HepG2 (cell line): ENCODE data around the gene CSPG5. TPM values are rescaled to one million over a fixed set of nuclear protein-coding genes. Genes with fewer than 3 reads are reported as not detected.

ENCODE experiments used
- BRF2 ChIP-seq: sonication (generic); formaldehyde crosslinking; IDR thresholded peaks from 2 replicates; pipeline ENCODE4 v1.8.1; 2022; ENCODE audit warnings: mild to moderate bottlenecking, missing genetic modification reagents
- MNT ChIP-seq: fragments of 450-650 bp; IDR thresholded peaks from 2 replicates; pipeline ENCODE4 v1.6.1; 2016
- ZNF274 ChIP-seq: sonication (generic); formaldehyde crosslinking; IDR thresholded peaks from 2 replicates; pipeline ENCODE4 v1.5.1; 2020; ENCODE audit warnings: mild to moderate bottlenecking, missing genetic modification reagents
- ZNF407 ChIP-seq: sonication (generic); formaldehyde crosslinking; IDR thresholded peaks from one replicate; pipeline ENCODE4 v1.5.1; 2020; ENCODE audit warnings: mild to moderate bottlenecking, missing genetic modification reagents; ENCODE audit errors: not compliant biosample characterization
- ZNF451 ChIP-seq: sonication (generic); formaldehyde crosslinking; IDR thresholded peaks from 2 replicates; pipeline ENCODE4 v1.5.0; 2020; ENCODE audit warnings: mild to moderate bottlenecking, missing genetic modification reagents
- ZNF614 ChIP-seq: IDR thresholded peaks from 2 replicates; pipeline ENCODE4 v1.6.1; 2018; ENCODE audit warnings: missing biosample characterization, missing genetic modification reagents, inconsistent platforms, borderline replicate concordance
- polyA plus RNA-seq, 8 experiments: library from polyadenylated mRNA; depleted of rRNA in 3 of 8; stranded (reverse) in 7 of 8; unstranded in 1 of 8; fragments of >200 nt; fragmentation: Illumina TruSeq in 4 of 8; extraction: Trizol in 4 of 8; gene quantifications; 2 replicates each; pipeline versions ENCODE4 v1.2.1 to v1.2.3, GENCODE V29; 2011 to 2016; ENCODE audit warnings: low read depth in 4 of 8, missing spikeins in 1 of 8, mixed read lengths in 1 of 8; ENCODE audit not compliant: insufficient read depth in 1 of 8
- total RNA-seq, 5 experiments: library from RNA; depleted of rRNA; stranded (reverse); fragments of >200 nt; fragmentation: Illumina TruSeq; extraction: Trizol; gene quantifications; 2 replicates each; pipeline ENCODE4 v1.2.3, GENCODE V29; 2016; ENCODE audit warnings: low read depth in 1 of 5
- TF ChIP-seq, protein P1 (sequence below): sonication (generic); formaldehyde crosslinking; IDR thresholded peaks from 2 replicates; pipeline ENCODE4 v1.5.1; 2020; ENCODE audit warnings: missing genetic modification reagents, mild to moderate bottlenecking, borderline replicate concordance
- TF ChIP-seq, protein P2 (sequence below): sonication (generic); formaldehyde crosslinking; IDR thresholded peaks from 2 replicates; pipeline ENCODE4 v1.4.0; 2020; ENCODE audit warnings: missing genetic modification reagents, mild to moderate bottlenecking, borderline replicate concordance

Gene CSPG5
- total and polyA plus RNA-seq, 2 of the 13 experiments (the other 11 are each of a cell fraction or from before 2014, with no cell fraction given): 0.07 to 0.15 TPM

DNA sequence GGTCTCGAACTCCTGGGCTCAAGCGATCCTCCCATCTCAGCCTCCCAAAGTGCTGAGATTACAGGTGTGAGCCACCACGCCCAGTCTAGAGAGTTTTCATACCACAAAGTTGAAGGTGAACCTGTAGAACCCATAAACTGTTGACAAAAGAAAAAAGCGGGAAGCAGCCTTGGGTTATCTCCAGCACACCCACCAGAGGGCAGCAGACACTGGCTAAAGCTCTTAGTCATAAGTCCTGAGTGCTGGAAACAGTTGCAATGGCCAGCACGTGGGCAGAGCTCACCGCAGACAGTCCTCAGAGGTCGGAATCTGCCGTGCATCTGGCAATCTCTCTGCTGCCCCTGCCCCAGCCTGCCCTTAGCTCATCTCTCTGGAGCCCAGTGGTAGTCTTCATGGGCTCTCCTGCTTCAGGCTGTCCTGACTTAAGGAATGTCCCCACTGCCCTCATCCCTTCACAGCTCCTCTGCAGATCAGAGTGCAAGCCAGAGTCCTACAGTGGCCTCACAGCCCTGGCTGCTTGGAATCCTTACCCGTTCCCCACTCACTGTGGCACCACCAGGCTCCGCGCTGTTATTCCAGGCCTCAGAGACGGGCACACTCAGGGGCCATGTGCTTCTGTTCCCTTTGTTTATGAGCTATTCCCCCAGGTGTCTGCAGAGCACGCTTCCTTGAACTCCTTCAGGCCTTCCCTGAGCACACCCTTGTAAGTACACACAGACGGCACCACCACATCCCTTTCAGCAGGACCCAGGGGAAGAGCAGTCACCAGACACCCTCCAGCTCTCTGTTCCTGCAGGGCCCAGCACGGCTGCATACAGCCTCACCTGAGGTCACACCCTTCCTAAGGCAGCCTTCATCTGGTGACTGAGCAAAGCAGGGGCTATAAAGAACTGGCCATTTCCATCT lies 56.3 kb downstream of the CSPG5 start (continued):
- TF ChIP-seq, protein P1, sequence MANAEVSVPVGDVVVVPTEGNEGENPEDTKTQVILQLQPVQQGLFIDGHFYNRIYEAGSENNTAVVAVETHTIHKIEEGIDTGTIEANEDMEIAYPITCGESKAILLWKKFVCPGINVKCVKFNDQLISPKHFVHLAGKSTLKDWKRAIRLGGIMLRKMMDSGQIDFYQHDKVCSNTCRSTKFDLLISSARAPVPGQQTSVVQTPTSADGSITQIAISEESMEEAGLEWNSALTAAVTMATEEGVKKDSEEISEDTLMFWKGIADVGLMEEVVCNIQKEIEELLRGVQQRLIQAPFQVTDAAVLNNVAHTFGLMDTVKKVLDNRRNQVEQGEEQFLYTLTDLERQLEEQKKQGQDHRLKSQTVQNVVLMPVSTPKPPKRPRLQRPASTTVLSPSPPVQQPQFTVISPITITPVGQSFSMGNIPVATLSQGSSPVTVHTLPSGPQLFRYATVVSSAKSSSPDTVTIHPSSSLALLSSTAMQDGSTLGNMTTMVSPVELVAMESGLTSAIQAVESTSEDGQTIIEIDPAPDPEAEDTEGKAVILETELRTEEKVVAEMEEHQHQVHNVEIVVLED (CRISPR knock-in tag): peak; percentile 46; the same call in 1 of the 2 replicates
- TF ChIP-seq ZNF451 (CRISPR knock-in tag) (peak; percentile 44; the same call in 1 of the 2 replicates), ZNF407 (CRISPR knock-in tag) (no peak), BRF2 (0 out of 2 replicates have a peak, but pooled peaks have one; percentile 52), ZNF274 (CRISPR knock-in tag) (peak; percentile 69; the same call in 1 of the 2 replicates), ZNF614 (0 out of 2 replicates have a peak, but pooled peaks have one; percentile 35), MNT (peak; percentile 37; the same call in 1 of the 2 replicates)
- TF ChIP-seq, protein P2, sequence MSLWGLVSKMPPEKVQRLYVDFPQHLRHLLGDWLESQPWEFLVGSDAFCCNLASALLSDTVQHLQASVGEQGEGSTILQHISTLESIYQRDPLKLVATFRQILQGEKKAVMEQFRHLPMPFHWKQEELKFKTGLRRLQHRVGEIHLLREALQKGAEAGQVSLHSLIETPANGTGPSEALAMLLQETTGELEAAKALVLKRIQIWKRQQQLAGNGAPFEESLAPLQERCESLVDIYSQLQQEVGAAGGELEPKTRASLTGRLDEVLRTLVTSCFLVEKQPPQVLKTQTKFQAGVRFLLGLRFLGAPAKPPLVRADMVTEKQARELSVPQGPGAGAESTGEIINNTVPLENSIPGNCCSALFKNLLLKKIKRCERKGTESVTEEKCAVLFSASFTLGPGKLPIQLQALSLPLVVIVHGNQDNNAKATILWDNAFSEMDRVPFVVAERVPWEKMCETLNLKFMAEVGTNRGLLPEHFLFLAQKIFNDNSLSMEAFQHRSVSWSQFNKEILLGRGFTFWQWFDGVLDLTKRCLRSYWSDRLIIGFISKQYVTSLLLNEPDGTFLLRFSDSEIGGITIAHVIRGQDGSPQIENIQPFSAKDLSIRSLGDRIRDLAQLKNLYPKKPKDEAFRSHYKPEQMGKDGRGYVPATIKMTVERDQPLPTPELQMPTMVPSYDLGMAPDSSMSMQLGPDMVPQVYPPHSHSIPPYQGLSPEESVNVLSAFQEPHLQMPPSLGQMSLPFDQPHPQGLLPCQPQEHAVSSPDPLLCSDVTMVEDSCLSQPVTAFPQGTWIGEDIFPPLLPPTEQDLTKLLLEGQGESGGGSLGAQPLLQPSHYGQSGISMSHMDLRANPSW (CRISPR knock-in tag): no peak
